HCT116 (cell line): Measurements from ENCODE around the gene DYNLRB1. TPM values are rescaled to one million over a fixed set of nuclear protein-coding genes. Genes with fewer than 3 reads are reported as not detected.

Source experiments
- ATAC-seq: fragments of 200-7000 bp; cut with Tn5 transposase; 2 replicates; pipeline ENCODE4 v1.9.1; 2020; ENCODE audit warnings: mild to moderate bottlenecking, moderate library complexity
- BruUV-seq: library from RNA; stranded (reverse); fragments of 400-500 nt; replicated peaks from 2 replicates; lab custom pipeline; 2021; lab: Mats Ljungman, UMichigan
- CTCF ChIA-PET: fragments of 300-600 bp; sonication (Branson Sonifier 250); formaldehyde crosslinking; loops from one replicate; lab custom pipeline; 2021; ENCODE audit warnings: antibody characterized with exemption; lab: Charles Lee
- POLR2A ChIA-PET: fragments of 300-600, 350-600 bp; sonication (Branson Sonifier 250); formaldehyde crosslinking; loops from one replicate; lab custom pipeline; 2021; ENCODE audit warnings: antibody characterized with exemption; lab: Charles Lee
- RAD21 ChIA-PET, 2 experiments: fragments of 300-600 bp; sonication (Branson Sonifier 250); formaldehyde crosslinking; loops; one replicate each; lab custom pipeline; 2023; ENCODE audit warnings: low total read pairs in 2 of 2; ENCODE audit not compliant: uncharacterized antibody in 2 of 2, unreplicated experiment in 2 of 2, low non-redundant PET in 1 of 2; lab: Charles Lee
- DNase-seq: peaks from one replicate; pipeline ENCODE4 v3.0.0-alpha.2; 2010; ENCODE audit warnings: low read depth, low spot score
- H2AFZ ChIP-seq: fragments of 200-600 bp; shearing (Covaris generic), sonication (generic); 2 replicates; pipeline ENCODE4 v1.6.1; 2017; ENCODE audit warnings: low read depth, mixed run types, mixed read lengths, antibody characterized with exemption, low read length; ENCODE audit not compliant: poor library complexity, severe bottlenecking
- H3K27ac ChIP-seq: 2 replicates; pipeline ENCODE4 v1.5.1; 2012; ENCODE audit warnings: low read depth, low read length
- H3K27me3 ChIP-seq: fragments of 200-600 bp; sonication (generic); 2 replicates; pipeline ENCODE4 v1.6.1; 2016; ENCODE audit warnings: mixed run types, low read length, mixed read lengths; ENCODE audit not compliant: insufficient read depth
- H3K36me3 ChIP-seq, 2 experiments: fragments of 200-500 bp in 1 of 2; fragments of 200-600 bp in 1 of 2; sonication (Bioruptor generic) in 1 of 2; sonication (generic) in 1 of 2; 2 replicates each; pipeline versions ENCODE4 v1.5.1 to v1.6.1; 2014 to 2016; ENCODE audit warnings: low read length in 2 of 2, inconsistent platforms in 1 of 2, mixed read lengths in 1 of 2, mixed run types in 1 of 2; ENCODE audit not compliant: insufficient read depth in 2 of 2, control insufficient read depth in 1 of 2
- H3K4me1 ChIP-seq, 2 experiments: fragments of 200-600 bp in 1 of 2; sonication (generic) in 1 of 2; 2 replicates each; pipeline versions ENCODE4 v1.5.1 to v1.6.1; 2012 to 2017; ENCODE audit warnings: low read length in 2 of 2, inconsistent platforms in 1 of 2, mild to moderate bottlenecking in 1 of 2, mixed read lengths in 1 of 2, mixed run types in 1 of 2, moderate library complexity in 1 of 2; ENCODE audit not compliant: insufficient read depth in 2 of 2, control insufficient read depth in 1 of 2
- H3K4me2 ChIP-seq: fragments of 200-600 bp; sonication (generic); 2 replicates; pipeline ENCODE4 v1.6.1; 2017; ENCODE audit warnings: mixed run types, low read length, mixed read lengths
- H3K4me3 ChIP-seq, 2 experiments: fragments of 200-600 bp in 1 of 2; sonication (generic) in 1 of 2; replicated peaks in 1 of 2; 2 replicates each; pipeline ENCODE4 v1.5.1; 2011 to 2016; ENCODE audit warnings: low read length in 2 of 2, control low read depth in 1 of 2, low read depth in 1 of 2, mild to moderate bottlenecking in 1 of 2, mixed read lengths in 1 of 2, mixed run types in 1 of 2
- H3K79me2 ChIP-seq: fragments of 200-600 bp; sonication (generic); 2 replicates; pipeline ENCODE4 v1.6.1; 2017; ENCODE audit warnings: mild to moderate bottlenecking, mixed run types, low read length, moderate library complexity, mixed read lengths; ENCODE audit not compliant: insufficient read depth
- H3K9ac ChIP-seq: fragments of 200-600 bp; sonication (generic); 2 replicates; pipeline ENCODE4 v1.6.1; 2016; ENCODE audit warnings: low read length, mixed read lengths
- H3K9me2 ChIP-seq: fragments of 200-600 bp; sonication (generic), shearing (Covaris generic); 2 replicates; pipeline ENCODE4 v1.6.1; 2017; ENCODE audit warnings: mixed run types, mild to moderate bottlenecking, moderate library complexity; ENCODE audit not compliant: insufficient read depth
- H3K9me3 ChIP-seq, 2 experiments: fragments of 200-500 bp in 1 of 2; fragments of 200-600 bp in 1 of 2; sonication (Bioruptor generic) in 1 of 2; sonication (generic) in 1 of 2; 2 replicates each; pipeline ENCODE4 v1.6.1; 2014 to 2017; ENCODE audit warnings: low read length in 2 of 2, mixed read lengths in 2 of 2, inconsistent platforms in 1 of 2, low read depth in 1 of 2, mild to moderate bottlenecking in 1 of 2, mixed run types in 1 of 2, moderate library complexity in 1 of 2; ENCODE audit not compliant: control insufficient read depth in 1 of 2, insufficient read depth in 1 of 2
- H4K20me1 ChIP-seq: fragments of 200-600 bp; sonication (generic), shearing (Covaris generic); 2 replicates; pipeline ENCODE4 v1.6.1; 2017; ENCODE audit warnings: mixed run types, mild to moderate bottlenecking, moderate library complexity; ENCODE audit not compliant: insufficient read depth
- EGR1 ChIP-seq: IDR thresholded peaks from 2 replicates; pipeline ENCODE4 v1.6.1; 2012; ENCODE audit warnings: low read depth
- FOSL1 ChIP-seq: IDR thresholded peaks from 2 replicates; pipeline ENCODE4 v1.6.1; 2012; ENCODE audit warnings: low read depth
- POLR2A ChIP-seq: IDR thresholded peaks from 2 replicates; pipeline ENCODE4 v1.7.0; 2011; ENCODE audit warnings: borderline replicate concordance; ENCODE audit not compliant: insufficient read depth, insufficient read length; ENCODE audit errors: extremely low read depth
- ZFX ChIP-seq: fragments of 450-650 bp; IDR thresholded peaks from 2 replicates; pipeline ENCODE4 v1.6.1; 2017
- intact Hi-C: fragments of 100-400 bp; cut with micrococcal nuclease; formaldehyde crosslinking; loops from 2 replicates; pipeline ENCODE4 v1.10.0; 2022
- total RNA-seq: library from RNA; stranded (reverse); gene quantifications from one replicate; pipeline ENCODE4 v1.2.1, GENCODE V29; 2021; ENCODE audit not compliant: unreplicated experiment

Gene DYNLRB1
- total RNA-seq, 1 experiment from 2014 or later, result 106 TPM

GRCh38 chr20:34574426-34574825, 58.2 kb downstream of the DYNLRB1 start:
- Histone ChIP-seq H3K36me3 (0 out of 4 replicates have a peak, but pooled peaks cover 2 to 4% of the 10 kb centered on the region in 2 experiments), H3K9me2 (no peaks in the 10 kb centered on the region), H3K9ac (no peak overlapping the region), H3K27me3 (no peaks in the 10 kb centered on the region), H3K9me3 (no peaks in the 10 kb centered on the region), H2AFZ (no peak overlapping the region), H3K4me1 (peaks cover 0 to 5% of the 10 kb centered on the region in 2 experiments; a peak in 1 of 4 replicates), H3K4me2 (no peak overlapping the region), H3K4me3 (no peak overlapping the region), H3K27ac (no peak overlapping the region), H4K20me1 (no peaks in the 10 kb centered on the region), H3K79me2 (no peaks in the 10 kb centered on the region)
- DNase-seq, result no peak
- no TSS peak for BruUV-seq
- ATAC-seq, result no peak
- RAD21 ChIA-PET, result no interaction called here
- CTCF ChIA-PET, result no interaction called here
- no peak for TF ChIP-seq FOSL1
- intact Hi-C loops, result no loop called here
- POLR2A ChIA-PET, result no interaction called here

DNA sequence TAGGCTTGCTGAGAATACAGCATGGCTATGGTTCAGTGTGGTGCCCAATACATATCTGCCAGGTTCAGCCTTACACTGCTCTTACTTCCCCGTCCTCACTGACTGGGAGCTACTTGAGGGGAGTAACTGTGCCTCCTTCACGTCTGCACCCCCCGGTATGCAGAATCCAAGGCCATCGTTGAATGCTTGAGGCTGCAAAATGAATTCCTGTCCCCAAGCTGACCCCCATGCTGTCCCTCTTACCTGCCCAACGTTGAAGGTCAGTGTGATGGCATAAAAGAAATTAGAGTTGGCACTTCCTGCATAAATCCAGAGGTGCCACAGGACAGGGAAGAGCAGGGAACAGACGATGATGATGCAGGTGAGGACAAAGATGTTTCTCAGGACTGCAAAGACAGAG, 58.6 kb downstream of the DYNLRB1 start:
- TF ChIP-seq FOSL1 (no peak), ZFX (no peak), POLR2A (no peak), EGR1 (no peak)
- H3K4me1 ChIP-seq, result peaks cover 0 to 8% of the 10 kb centered on the region in 2 experiments; a peak in 1 of 4 replicates
- no peak overlapping the region for H2AFZ ChIP-seq
- H3K27me3 ChIP-seq, result no peaks in the 10 kb centered on the region
- 0 out of 4 replicates have a peak, but pooled peaks cover 2 to 4% of the 10 kb centered on the region in 2 experiments for H3K36me3 ChIP-seq
- no peak overlapping the region for H3K4me3 ChIP-seq
- no TSS peak for BruUV-seq
- H3K4me2 ChIP-seq, result no peak overlapping the region
- H3K9ac ChIP-seq, result no peak overlapping the region
- RAD21 ChIA-PET, result no interaction called here
- ATAC-seq (no peak), DNase-seq (no peak)
- POLR2A ChIA-PET, result no interaction called here
- CTCF ChIA-PET, result no interaction called here
- H3K27ac ChIP-seq, result no peak overlapping the region
- intact Hi-C loops, result no loop called here
- H4K20me1 ChIP-seq, result no peaks in the 10 kb centered on the region
- no peaks in the 10 kb centered on the region for H3K9me3 ChIP-seq
- H3K79me2 ChIP-seq, result no peaks in the 10 kb centered on the region
- no peaks in the 10 kb centered on the region for H3K9me2 ChIP-seq
